Astrocyte of the hippocampus (primary cell): ENCODE measurements around the gene SLC7A1.

Source experiments
- DNase-seq: peaks from one replicate; pipeline ENCODE4 v3.0.0; 2011; ENCODE audit warnings: low read depth, low spot score

The SLC7A1 gene

DNA sequence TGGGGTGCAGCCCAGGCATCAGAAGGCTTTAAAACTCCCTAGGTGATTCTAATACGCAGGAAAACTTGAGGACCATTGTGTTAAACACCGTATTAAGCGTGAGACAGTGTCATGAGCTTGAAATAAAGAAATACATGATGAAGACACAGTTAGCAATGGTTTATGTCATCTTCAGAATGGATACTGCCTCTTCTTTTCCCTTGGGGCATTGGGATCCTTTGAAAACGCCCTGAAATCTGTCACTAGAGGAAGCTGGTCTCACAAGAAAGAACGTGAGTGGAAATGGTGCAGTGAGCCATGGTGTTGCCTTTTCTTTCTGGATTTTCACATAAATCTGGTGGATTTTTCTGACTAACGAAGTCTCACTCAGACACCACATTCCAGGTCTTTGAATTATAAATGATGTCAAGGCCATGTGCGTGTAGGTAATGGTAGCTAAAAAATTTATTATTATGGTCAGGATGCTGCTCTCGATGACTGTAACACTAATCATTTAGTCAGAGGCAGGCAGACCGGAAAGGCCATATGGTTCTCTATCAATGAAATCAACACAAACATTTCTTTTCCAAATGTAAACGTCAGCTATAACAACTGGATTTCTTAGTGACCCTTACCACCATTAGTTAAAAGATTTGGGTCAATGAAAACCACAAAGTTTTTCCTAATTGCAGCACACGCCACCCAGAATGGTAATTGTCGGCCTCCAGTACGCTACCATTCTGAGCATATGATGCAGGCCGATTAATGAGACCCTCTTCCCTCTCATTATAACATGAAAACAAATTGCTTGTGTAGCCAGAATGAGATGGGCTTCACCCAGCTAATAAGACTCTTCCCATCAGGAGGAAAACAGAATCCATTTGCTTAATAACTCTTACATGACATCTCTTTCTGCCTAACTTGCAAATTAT, 105.6 kb downstream of the SLC7A1 start:
- DNase-seq, result no peak

DNA sequence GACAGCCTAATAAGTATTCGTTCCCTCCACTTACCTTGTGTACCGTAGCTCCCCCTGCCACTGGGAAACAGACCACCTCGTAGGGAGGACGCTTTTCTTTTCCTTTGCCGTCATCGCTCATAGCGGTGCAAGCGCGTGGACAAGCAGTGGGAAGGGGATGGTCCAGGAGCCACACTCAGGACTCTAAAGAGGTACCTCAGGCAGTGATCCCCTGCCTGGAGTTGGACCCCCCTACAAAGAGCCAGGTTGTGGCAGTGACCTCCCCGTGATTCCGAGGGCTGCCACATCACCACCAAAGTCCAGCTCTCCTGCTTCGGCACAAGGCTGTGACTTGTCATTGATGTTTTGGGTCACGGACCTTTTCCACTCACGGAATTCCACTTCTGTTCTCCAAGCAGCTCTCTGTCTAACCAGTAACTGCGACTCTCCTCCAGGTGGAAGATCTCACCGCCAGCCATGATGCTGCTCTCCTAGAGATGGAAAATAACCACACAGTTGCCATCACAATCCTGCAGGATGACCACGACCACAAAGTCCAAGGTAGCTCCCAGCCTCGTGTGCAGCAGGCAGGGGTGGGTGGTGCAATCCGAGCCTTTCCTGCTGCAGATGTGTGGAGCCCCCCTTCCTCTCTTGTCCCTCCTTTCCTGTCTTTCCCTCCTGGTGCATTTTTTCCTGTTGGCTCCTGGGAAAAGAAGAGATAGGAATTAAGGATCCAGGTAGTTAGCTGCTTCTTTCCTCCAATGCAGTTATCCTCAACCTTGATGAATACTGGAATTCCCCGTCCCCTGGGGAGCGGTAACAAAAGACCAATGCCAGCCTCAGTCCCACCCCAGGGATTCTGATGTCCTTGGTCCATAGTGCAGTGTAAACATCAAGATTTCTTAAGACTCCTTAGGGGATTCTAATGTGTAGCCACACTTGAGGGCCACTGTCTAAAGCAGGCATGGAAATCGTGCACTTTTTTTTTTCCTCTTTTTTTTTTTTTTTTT, 107.7 kb downstream of the SLC7A1 start:
- DNase-seq, result no peak

DNA sequence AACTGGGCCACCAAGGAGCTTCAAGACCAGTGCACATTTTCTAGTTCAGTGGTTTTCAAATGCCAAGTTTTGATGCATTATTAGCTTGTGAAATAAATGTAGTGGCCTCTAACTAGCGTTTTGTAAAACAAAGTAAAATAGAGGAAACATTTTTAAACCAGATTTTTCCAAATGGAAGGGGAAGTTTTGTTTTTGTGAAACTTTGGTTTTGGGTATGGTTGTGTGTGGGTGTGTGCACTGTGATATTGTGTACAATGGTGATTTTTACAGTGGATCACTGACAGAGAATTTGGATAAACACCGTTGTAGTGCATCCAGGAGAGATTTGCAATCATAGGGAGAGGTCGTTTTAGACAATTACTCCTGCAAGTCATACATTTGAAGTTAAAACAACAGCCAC, 108.9 kb downstream of the SLC7A1 start:
- no peak for DNase-seq

DNA sequence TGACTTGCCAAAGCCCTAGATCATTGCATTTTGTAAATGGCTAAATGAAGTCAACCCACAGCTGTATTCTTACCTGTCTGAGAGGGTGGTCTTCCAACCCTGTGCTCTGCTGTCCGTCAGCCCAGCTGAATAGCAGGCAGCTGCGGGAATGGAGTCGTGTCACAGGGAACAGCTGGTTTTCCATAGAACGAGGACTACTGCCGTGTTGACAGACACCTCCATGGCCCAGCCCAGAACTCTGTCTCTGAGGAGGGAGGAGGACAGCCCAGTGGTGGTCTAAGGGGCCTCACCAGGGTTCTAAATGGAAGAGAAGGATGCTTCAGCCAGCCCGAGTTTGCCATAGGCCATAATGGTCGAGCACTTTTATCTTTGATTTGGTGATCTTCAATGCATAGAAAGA, 110.7 kb downstream of the SLC7A1 start:
- no peak for DNase-seq

DNA sequence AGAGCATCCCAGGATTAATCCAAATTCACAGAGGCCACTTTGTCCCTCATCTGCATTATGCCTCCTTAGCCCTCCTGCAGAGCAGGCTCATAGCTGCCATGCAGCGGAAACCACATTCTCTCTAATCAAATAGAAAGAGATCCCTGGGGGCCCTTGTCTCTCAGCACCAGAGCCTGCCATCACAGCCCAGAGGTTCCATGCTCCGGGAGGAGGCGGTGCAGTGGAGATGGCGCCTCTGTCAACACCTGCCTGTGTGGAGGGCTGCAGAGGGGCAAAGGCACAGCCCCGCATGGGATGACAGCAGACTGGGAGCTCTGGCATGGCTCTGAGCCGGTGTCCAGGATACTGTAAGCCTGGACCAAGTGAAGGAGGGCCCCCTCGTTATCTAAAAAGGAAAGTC, 111.3 kb downstream of the SLC7A1 start:
- no peak for DNase-seq

DNA sequence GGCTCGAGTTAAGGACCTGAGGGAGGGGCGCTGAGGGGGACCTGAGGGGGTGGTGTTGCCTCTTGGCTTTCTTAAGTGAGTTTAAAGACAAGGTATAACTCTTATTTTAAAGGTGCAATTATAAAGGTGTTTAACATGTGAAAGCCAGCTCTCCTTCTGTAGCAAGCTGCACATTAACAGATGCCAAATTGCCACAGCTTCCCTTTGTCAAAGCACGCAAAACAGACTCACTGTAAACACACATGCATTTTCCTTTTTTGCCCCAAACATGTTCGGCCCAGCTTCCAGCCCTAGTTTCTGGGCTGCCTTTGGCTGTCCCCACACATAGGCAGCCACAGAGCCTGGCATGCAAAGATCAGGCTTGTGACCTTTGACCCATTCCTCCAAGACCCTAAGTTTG, 111.9 kb downstream of the SLC7A1 start:
- DNase-seq, result no peak

DNA sequence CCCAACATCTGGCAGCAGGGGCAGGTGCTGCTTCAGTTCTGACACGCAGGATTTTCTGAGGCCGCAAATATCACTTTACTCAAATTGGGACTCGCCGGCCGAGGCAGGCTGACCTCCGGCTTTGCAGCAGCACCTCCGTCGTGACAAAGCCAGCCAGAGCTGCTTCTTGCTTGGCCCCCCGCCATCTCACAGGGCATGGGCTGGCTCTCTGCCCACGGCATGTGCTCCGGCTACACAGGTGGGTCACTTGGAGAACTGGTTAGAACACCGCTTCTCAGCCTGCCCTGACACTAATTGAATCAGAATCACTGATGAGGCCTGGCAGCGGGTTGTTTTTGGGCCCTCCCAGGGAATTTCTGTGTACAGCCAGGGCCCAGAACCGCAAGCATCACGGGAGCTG, 112.3 kb downstream of the SLC7A1 start:
- no peak for DNase-seq

DNA sequence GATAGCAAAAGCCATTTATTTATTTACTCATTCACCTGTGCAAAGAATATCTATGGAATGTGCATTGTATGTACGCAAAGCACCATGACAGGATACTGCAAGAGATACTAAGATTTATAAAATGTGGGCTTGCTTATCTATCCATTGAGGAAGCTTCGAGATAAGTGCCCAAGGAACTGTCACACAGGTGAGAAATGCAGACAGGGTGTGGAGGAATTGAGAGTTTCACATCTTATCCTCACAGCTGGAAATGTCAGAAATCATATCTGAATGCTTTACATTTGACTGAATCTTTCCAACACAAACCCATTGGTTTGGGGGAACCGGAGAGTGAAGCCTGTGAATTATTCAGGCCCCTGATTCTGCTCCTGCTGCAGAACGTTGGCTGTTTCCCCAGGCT, 113.0 kb downstream of the SLC7A1 start:
- DNase-seq, result no peak

DNA sequence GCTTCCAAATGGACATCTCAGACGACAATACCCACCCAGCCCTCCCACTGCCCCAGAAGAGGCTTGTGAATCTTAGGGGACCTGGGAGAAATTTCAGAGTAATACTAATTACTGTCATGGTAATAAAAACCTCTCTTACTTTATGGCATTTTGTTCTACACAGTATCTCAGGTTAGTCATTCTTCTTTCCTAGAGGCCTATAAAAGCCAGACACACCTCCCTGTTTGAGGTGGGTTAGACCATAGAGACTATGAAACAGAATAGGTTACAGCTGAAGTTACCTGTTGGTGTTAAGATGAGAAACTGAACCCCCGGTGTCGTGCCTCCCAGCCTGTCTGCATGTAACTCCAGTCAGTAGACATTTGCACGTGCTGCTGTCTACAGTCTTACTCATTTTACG, 113.9 kb downstream of the SLC7A1 start:
- no peak for DNase-seq

DNA sequence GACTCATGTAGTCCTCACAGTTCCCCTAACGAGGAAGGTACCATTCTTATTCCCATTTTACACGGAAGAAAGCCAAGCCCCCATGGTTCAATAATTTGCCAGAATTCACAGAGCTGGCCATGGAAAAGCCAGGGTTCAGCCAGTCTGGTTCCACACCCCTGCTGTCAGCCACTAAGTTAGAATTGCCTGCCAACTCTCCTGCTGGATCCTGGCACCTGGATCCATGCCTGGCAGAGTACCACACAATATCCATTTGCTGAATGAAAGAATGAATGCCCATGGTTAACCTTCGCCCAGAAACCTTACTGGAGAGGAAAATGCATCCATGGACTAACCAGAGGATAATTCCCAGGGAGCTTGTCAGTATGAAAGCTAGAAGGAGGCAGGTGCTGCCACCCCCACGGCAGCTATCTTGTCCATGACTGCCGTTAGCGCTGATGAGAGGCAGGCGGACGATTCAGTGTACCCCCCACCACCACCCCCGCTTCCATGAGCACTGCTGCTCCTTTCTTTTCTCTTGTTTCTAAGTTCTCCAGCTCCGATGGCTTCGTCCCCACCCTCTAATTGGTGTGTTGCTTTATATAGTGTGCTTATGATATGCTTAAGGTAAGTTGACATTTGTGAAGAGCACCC, 114.5 kb downstream of the SLC7A1 start:
- no peak for DNase-seq

DNA sequence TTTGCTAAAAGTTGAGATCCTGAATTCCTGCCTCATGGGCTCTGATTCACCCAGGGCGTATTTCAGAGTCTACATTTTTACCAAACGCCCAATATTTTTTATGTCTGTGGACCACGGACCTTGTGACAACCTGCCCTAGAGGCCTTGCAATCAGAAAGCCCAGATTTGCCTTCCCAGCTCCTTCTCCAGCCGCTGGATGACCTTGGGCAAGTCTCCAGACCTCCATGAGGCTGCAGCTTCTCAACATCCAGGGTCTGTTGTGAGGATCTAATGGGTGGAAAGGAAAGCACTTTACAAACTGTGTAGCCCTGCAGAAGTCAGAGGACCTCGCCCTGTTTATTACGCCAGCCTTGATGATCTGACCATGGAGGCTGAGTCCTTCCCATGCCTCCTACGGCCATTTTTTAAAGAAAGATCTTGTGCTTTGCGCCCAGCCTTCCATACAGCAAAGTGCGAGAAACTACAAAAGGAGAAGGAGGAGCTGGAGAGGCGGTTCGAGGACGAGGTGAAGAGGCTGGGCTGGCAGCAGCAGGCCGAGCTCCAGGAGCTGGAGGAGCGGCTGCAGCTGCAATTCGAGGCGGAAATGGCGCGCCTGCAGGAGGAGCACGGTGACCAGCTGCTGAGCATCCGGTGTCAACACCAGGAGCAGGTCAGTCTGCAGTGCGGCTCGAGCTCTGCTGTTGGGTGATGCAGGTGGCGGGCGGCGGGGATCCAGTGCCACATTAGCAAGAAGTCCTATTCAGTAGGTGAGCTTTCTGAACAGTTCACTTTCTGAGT, 115.6 kb downstream of the SLC7A1 start:
- no peak for DNase-seq

DNA sequence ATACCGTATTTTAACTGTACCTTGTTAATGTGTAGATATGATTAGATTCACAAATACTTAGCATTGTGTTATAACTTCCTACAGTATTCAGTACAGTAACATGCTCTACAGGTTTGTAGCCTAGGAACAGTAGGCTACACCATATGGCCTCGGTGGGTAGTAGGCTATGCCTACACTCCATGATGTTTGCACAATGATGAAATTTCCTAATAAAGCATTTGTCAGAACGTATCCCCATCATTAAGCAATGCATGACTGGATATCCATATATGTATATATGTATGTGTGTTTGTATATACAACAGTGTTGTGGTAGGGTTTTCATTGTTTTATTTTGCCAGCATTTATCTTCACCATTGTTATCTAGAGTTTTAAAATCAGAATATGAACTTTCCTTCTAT, 119.4 kb downstream of the SLC7A1 start:
- DNase-seq, result no peak

DNA sequence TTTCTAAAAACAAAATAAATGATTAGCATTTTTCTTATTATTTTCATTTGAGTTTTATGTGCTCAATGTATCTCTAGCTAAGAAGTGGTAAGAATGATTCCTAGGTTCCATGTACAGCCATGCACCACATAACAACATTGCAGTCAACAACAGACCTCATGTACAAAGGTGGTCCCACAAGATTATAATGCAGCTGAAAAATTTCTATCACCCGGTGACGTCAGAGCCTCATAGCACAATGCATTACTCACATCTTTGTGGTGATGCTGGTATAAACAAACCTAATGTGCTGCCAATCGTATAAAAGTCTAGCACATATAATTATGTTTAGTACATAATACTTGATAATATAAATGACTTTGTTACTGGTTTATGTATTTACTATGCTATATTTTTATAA, 120.5 kb downstream of the SLC7A1 start:
- peak; percentile 93 for DNase-seq

DNA sequence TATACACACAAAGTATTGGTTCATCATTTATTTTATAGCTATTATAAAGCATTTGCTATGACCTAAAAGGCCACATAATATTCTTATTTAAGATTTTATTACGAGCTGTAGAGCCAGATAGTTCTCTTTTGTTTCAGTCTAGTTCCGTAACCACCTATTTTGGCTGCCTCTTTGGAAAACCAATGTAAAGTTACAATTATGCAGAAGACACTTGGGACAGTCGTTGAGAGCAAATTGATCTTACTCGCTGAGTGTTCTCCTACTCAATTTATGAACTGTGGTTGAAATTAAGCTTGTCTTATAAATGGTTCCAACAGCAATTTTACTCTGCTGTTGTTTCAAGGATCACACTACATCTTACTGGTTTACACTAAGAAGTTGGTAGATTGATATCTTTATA, 122.3 kb downstream of the SLC7A1 start:
- DNase-seq, result no peak

DNA sequence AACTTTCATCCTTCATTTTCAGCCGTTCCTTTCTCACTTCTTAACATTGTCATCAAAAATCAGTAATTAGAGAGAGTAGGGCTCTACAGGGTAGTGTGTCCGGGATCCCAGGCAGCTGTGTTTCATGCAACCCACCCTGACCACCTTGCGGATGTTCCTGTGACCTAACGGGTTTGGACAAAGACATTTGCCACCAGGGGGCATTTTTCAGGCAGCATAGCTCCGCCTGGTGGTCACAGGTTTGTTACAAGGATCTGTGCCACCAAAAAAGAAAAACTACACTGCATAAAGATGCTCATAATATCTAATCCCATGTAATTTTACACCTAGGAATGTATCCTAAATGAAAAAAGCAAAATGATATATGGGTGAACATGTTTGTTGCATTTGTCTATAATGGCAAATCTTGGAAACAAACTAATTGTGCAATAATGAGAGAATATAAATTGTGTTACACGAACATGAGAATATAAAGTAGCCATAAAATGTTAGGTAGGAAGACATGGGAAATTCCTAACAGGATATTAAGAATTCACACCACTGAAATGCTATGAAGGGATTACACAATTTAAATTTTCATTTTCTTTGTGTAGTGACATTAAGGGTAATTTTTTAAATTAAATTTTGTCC, 123.0 kb downstream of the SLC7A1 start:
- DNase-seq, result peak; percentile 59

DNA sequence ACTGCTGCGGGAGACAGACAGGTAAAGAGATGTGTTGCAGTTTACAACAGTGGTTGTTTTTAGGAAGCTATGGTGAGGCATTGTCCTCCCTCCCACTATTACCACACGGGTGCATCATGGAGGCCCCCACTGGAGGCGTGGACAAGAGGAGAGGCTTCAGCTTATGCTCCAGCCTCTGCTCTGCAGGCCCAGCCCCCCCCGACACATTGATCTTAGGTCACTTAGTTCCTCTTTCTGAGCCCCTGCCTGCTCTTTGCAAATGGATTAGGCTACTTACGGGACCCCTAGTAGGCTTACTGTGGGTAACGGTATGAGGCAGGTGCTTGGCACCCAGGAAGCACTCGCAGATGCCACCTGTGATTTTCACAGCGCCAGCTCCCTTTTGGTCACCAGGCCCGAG, 123.9 kb downstream of the SLC7A1 start:
- DNase-seq, result no peak

DNA sequence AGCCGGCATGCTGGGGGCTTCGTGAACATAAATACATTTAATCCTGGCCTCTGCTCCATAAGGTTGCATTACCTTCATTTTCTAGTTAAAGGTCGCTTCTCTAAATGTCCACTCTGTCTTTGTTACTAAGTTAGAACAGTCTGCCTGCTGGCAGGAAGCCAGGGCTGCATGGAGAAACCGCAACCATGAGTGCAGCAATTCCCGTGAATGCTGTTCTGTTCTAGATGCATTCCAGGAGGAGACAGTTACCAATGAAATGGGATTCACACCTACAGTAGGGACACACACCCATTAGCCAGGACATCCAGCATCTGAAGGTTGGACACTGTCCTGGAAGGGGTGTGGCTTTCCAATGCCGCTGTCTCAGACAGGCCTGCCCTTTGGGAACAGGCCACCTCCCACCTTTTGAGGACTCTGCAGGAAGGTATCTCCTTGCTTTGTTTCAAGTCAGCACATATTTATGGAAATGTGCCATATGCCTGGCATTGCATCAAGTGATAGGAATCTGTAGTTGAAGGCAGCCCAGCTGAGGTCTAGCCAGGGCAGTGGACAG, 129.7 kb downstream of the SLC7A1 start:
- DNase-seq, result peak; percentile 70

DNA sequence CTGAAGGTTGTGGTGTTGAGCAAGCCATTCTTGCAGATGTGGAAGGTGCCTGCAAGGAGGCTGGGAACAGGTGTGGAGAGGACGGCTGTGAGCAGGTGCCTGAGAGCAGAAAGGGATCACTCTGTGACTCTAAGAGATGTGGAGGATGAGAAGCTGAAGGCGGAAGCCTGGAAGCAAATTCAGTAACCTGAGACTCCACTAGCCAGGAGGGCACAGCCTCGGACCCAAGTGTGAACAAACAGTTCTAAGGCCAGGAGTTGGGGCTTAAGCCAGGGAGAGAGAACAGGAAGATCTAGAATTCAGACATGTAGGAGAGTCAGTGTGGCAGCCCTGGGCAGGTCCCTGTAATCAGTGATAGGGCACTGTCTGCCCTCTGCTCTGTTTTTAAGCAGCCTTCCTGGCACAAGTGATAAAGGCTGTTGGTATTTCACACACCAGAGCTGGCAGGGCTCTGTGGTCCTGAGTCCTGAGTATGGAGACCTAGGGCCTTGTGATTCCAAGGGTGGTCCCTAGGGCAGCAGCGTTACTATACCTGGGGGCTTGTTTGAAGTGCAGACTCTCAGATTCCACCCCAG, 131.3 kb downstream of the SLC7A1 start:
- DNase-seq, result no peak

DNA sequence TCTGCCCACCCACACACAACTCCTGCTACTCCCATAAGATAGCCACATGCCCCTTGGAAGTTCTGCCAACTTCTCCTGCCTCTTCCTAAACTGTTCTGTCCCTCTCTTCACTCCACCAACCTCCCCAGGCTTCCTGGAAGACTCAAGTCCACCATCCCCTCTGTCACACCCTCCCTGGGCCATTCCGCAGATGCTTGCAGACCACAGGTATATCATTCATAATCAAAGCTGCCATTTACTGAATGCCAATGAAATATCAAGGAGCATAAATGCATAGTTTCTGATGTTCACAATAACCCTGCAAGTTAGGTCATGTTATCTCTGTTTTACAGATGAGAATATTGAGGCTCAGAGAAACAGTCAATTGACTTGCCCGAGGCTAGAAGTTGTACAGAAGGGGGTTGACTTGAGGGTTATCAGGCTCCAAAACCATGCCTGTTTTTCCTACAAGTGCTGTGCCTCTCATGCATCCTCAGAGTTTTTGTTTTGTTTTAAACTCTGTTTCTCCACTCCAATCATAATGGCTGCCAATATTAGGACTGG, 135.6 kb downstream of the SLC7A1 start:
- DNase-seq, result no peak
